Fibroblast of pulmonary artery (primary cell): ENCODE measurements around the gene OR5M11.
"Not testable (repeated sequence)": the region's sequence is repeated elsewhere in the genome, so short reads cannot be mapped to it uniquely, and the experiment has no call there.

Experiments used
- DNase-seq: peaks from one replicate; pipeline ENCODE4 v3.0.0-alpha.2; 2010; ENCODE audit warnings: low read depth
- H3K4me3 ChIP-seq: replicated peaks from 2 replicates; pipeline ENCODE4 v1.5.1; 2011; ENCODE audit warnings: low read depth, mild to moderate bottlenecking, control low read depth, low read length, moderate library complexity
- CTCF ChIP-seq: IDR thresholded peaks from 2 replicates; pipeline ENCODE4 v1.5.1; 2011; ENCODE audit warnings: mild to moderate bottlenecking, control low read depth, low read length, inconsistent platforms; ENCODE audit errors: missing control alignments

The OR5M11 gene

GRCh38 chr11:56543157-56543556, at the start of gene OR5M11:
TSS of gene OR5M11 (minus strand) at chr11:56543257. CDS start at chr11:56543257, 0 bp downstream.
- H3K4me3 ChIP-seq, result no peak within 1 kb of the TSS
- no peak for DNase-seq
- TF ChIP-seq CTCF, result no peak

- H3K4me3 ChIP-seq, DNase-seq: not testable (repeated sequence)
These were observed 49.1 kb upstream of the OR5M11 start for GRCh38 chr11:56592088-56592717.

GRCh38 chr11:56577621-56578020, 34.6 kb upstream of the OR5M11 start, which contains the start of gene OR5M10:
TSS of gene OR5M10 (minus strand) at chr11:56577721. CDS start at chr11:56577721, 0 bp downstream.
- no peak for TF ChIP-seq CTCF
- no peak within 1 kb of the TSS for H3K4me3 ChIP-seq
- DNase-seq, result no peak

- no peak for TF ChIP-seq CTCF
- H3K4me3 ChIP-seq, result no peak overlapping the region
- DNase-seq, result no peak
These were observed 15.5 kb upstream of the OR5M11 start for GRCh38 chr11:56558574-56558973.

- not testable (repeated sequence) for DNase-seq, H3K4me3 ChIP-seq
These were observed 11.6 kb upstream of the OR5M11 start for GRCh38 chr11:56554691-56555090.

- no peak for DNase-seq
- H3K4me3 ChIP-seq, result no peak overlapping the region
- no peak for TF ChIP-seq CTCF
These were observed 2.5 kb upstream of the OR5M11 start for GRCh38 chr11:56545531-56545930.

GRCh38 chr11:56543739-56544138, 682 bp upstream of the OR5M11 start:
- TF ChIP-seq CTCF, result no peak
- DNase-seq, result no peak
- H3K4me3 ChIP-seq, result no peak overlapping the region

- no peak for DNase-seq
These were observed 9.9 kb downstream of the OR5M11 start for GRCh38 chr11:56533054-56533740.

More at GRCh38 chr11:56533054-56533740, 9.9 kb downstream of the OR5M11 start:
- no peak overlapping the region for H3K4me3 ChIP-seq
- no peak for TF ChIP-seq CTCF
